ENCODE measurements around the gene NAA50. TPM values are rescaled to one million over a fixed set of nuclear protein-coding genes. Genes with fewer than 3 reads are reported as not detected.

Gene NAA50
- total RNA-seq, 4 donors from 2014 or later, result 87.3 to 184 (median 128) TPM

GRCh38 chr3:113741620-113742019, 4.4 kb downstream of the NAA50 start:
- no peak for DNase-seq (ENCODE audit: low spot score in 2 of 2)
- H3K36me3 ChIP-seq, result no peaks in the 10 kb centered on the region
- H3K4me1 ChIP-seq, result peaks cover 71% of the 10 kb centered on the region
- TF ChIP-seq CTCF (IDR thresholded peaks at IDR 0.05), result no peak
- TF ChIP-seq POLR2A (IDR thresholded peaks at IDR 0.05), result no peak
- no peak for TF ChIP-seq EP300 (IDR thresholded peaks at IDR 0.05)
- no peak for TF ChIP-seq POLR2AphosphoS5 (IDR thresholded peaks at IDR 0.05)
- no peak overlapping the region for H3K4me3 ChIP-seq
- no peaks in the 10 kb centered on the region for H3K9me3 ChIP-seq
- H3K27ac ChIP-seq, result no peak overlapping the region
- H3K27me3 ChIP-seq, result no peaks in the 10 kb centered on the region
- 58% methylated on average over 1 of the region's 1 CpG for WGBS

- no peak for TF ChIP-seq POLR2AphosphoS5 (IDR thresholded peaks at IDR 0.05)
- no peak for TF ChIP-seq CTCF (IDR thresholded peaks at IDR 0.05)
- TF ChIP-seq EP300 (IDR thresholded peaks at IDR 0.05), result no peak
- TF ChIP-seq POLR2A (IDR thresholded peaks at IDR 0.05), result no peak
- 42% methylated on average over 5 of the region's 5 CpGs for WGBS
These were observed 5.0 kb downstream of the NAA50 start for GRCh38 chr3:113741086-113741485.

GRCh38 chr3:113736548-113737089, 9.4 kb downstream of the NAA50 start:
- DNase-seq (ENCODE audit: low spot score in 2 of 2), result no peak
- H3K4me1 ChIP-seq, result peaks cover 46% of the 10 kb centered on the region
- no peak overlapping the region for H3K4me3 ChIP-seq
- H3K36me3 ChIP-seq, result no peaks in the 10 kb centered on the region
- TF ChIP-seq CTCF (IDR thresholded peaks at IDR 0.05) (peak; percentile 32 to 77), POLR2AphosphoS5 (IDR thresholded peaks at IDR 0.05) (no peak)
- no peaks in the 10 kb centered on the region for H3K27me3 ChIP-seq
- no peaks in the 10 kb centered on the region for H3K9me3 ChIP-seq
- 6% methylated on average over 3 of the region's 3 CpGs for WGBS
- H3K27ac ChIP-seq, result no peak overlapping the region

More at GRCh38 chr3:113741086-113741485, 5.0 kb downstream of the NAA50 start:
- H3K27me3 ChIP-seq, result no peaks in the 10 kb centered on the region
- H3K4me3 ChIP-seq, result no peak overlapping the region
- H3K27ac ChIP-seq, result no peak overlapping the region
- peaks cover 77% of the 10 kb centered on the region for H3K4me1 ChIP-seq
- DNase-seq (ENCODE audit: low spot score in 2 of 2), result no peak
- H3K9me3 ChIP-seq, result no peaks in the 10 kb centered on the region
- H3K36me3 ChIP-seq, result no peaks in the 10 kb centered on the region

GRCh38 chr3:113731694-113732093, 14.4 kb downstream of the NAA50 start:
- H3K4me3 ChIP-seq, result no peak overlapping the region
- peaks cover 7% of the 10 kb centered on the region for H3K36me3 ChIP-seq
- TF ChIP-seq POLR2AphosphoS5 (IDR thresholded peaks at IDR 0.05) (no peak), CTCF (IDR thresholded peaks at IDR 0.05) (no peak), POLR2A (IDR thresholded peaks at IDR 0.05) (no peak), EP300 (IDR thresholded peaks at IDR 0.05) (no peak)
- no peaks in the 10 kb centered on the region for H3K9me3 ChIP-seq
- H3K27me3 ChIP-seq, result no peaks in the 10 kb centered on the region
- DNase-seq (ENCODE audit: low spot score in 2 of 2), result no peak
- H3K27ac ChIP-seq, result no peak overlapping the region
- H3K4me1 ChIP-seq, result peaks cover 7% of the 10 kb centered on the region
- WGBS, result 92% methylated on average over 4 of the region's 4 CpGs

- DNase-seq (ENCODE audit: low spot score in 2 of 2), result no peak
- Histone ChIP-seq H3K27me3 (no peaks in the 10 kb centered on the region), H3K9me3 (no peaks in the 10 kb centered on the region), H3K4me1 (no peaks in the 10 kb centered on the region), H3K4me3 (no peak overlapping the region), H3K36me3 (peaks cover 7% of the 10 kb centered on the region), H3K27ac (no peak overlapping the region)
- 89% methylated on average over 1 of the region's 1 CpG for WGBS
- TF ChIP-seq POLR2A (IDR thresholded peaks at IDR 0.05) (no peak), CTCF (IDR thresholded peaks at IDR 0.05) (no peak), EP300 (IDR thresholded peaks at IDR 0.05) (no peak), POLR2AphosphoS5 (IDR thresholded peaks at IDR 0.05) (no peak)
These were observed 15.5 kb downstream of the NAA50 start for GRCh38 chr3:113730550-113730949.
